Stimulated activated CD8-positive, alpha-beta memory T cell treated with anti-CD3 and anti-CD28 coated beads, Interleukin-2, amount 100 ng/mL, for 1 hour (primary cell): ENCODE results near the gene CSNK2A1.
A peak's percentile ranks its signal among the peaks of the same experiment; 100 is the strongest.
"Not testable (repeated sequence)": the region's sequence is repeated elsewhere in the genome, so short reads cannot be mapped to it uniquely, and the experiment has no call there.

Source experiments
- DNase-seq, 2 donors: peaks; one replicate each; pipeline ENCODE4 v3.0.0-alpha.2; 2020; ENCODE audit warnings: low read depth in 2 of 2

CSNK2A1 gene

GRCh38 chr20:458776-459175, 84.8 kb downstream of the CSNK2A1 start:
- DNase-seq: no peak

- DNase-seq: no peak
Observed at GRCh38 chr20:454951-455350, 88.6 kb downstream of the CSNK2A1 start.

GRCh38 chr20:452021-452420, 91.6 kb downstream of the CSNK2A1 start:
- DNase-seq: not testable (repeated sequence)

- DNase-seq: no peak
Observed at GRCh38 chr20:445514-446336, 97.9 kb downstream of the CSNK2A1 start.

GRCh38 chr20:444862-445426, 98.6 kb downstream of the CSNK2A1 start:
- no peak for DNase-seq

- no peak for DNase-seq
Observed at GRCh38 chr20:444117-444516, 99.5 kb downstream of the CSNK2A1 start.

GRCh38 chr20:443223-443775, 100.3 kb downstream of the CSNK2A1 start:
- no peak for DNase-seq

- no peak for DNase-seq
Observed at GRCh38 chr20:440636-441035, 103.0 kb downstream of the CSNK2A1 start.

GRCh38 chr20:440148-440547, 103.4 kb downstream of the CSNK2A1 start:
- no peak for DNase-seq

GRCh38 chr20:438571-439469, 104.8 kb downstream of the CSNK2A1 start:
- peak; percentile 14 to 33 for DNase-seq

GRCh38 chr20:437787-438486, 105.7 kb downstream of the CSNK2A1 start:
- DNase-seq: no peak

GRCh38 chr20:436476-436875, 107.1 kb downstream of the CSNK2A1 start:
- DNase-seq: no peak

GRCh38 chr20:435558-435957, 108.0 kb downstream of the CSNK2A1 start:
- no peak for DNase-seq

- DNase-seq: no peak
Observed at GRCh38 chr20:434661-435419, 108.8 kb downstream of the CSNK2A1 start.

GRCh38 chr20:434221-434620, 109.4 kb downstream of the CSNK2A1 start:
- DNase-seq: no peak

- DNase-seq: peak; percentile 28 to 39
Observed at GRCh38 chr20:433300-433975, 110.2 kb downstream of the CSNK2A1 start.

- DNase-seq: no peak
Observed at GRCh38 chr20:432677-433299, 110.8 kb downstream of the CSNK2A1 start.

GRCh38 chr20:432208-432607, 111.4 kb downstream of the CSNK2A1 start:
- DNase-seq: no peak

GRCh38 chr20:431012-431904, 112.3 kb downstream of the CSNK2A1 start:
- DNase-seq: no peak
